GM21528 (cell line): ENCODE measurements around the gene CD74.
A peak's percentile ranks its signal among the peaks of the same experiment; 100 is the strongest.
"Not testable (repeated sequence)": the region's sequence is repeated elsewhere in the genome, so short reads cannot be mapped to it uniquely, and the experiment has no call there.

Source experiments
- ATAC-seq: cut with Tn5 transposase; IDR thresholded peaks from one replicate; pipeline ENCODE4 v1.9.1; 2021; ENCODE audit warnings: mild to moderate bottlenecking, moderate library complexity; ENCODE audit not compliant: unreplicated experiment, low FRiP score

The CD74 gene

GRCh38 chr5:150442699-150443080 lies 30.0 kb upstream of the CD74 start:
- ATAC-seq: no peak

GRCh38 chr5:150441813-150442698 lies 29.3 kb upstream of the CD74 start:
- no peak for ATAC-seq

- no peak for ATAC-seq
Observed at GRCh38 chr5:150440948-150441812, 28.5 kb upstream of the CD74 start.

GRCh38 chr5:150438873-150439546 lies 26.3 kb upstream of the CD74 start:
- no peak for ATAC-seq

- ATAC-seq: peak; percentile 86
Observed at GRCh38 chr5:150436141-150436680, 23.5 kb upstream of the CD74 start.

GRCh38 chr5:150434464-150434863 lies 21.8 kb upstream of the CD74 start:
- ATAC-seq: no peak

GRCh38 chr5:150431574-150431973 lies 18.9 kb upstream of the CD74 start:
- no peak for ATAC-seq

GRCh38 chr5:150431048-150431447 lies 18.3 kb upstream of the CD74 start:
- no peak for ATAC-seq

GRCh38 chr5:150429410-150429873 lies 16.7 kb upstream of the CD74 start:
- peak; percentile 66 for ATAC-seq

- no peak for ATAC-seq
Observed at GRCh38 chr5:150428978-150429377, 16.3 kb upstream of the CD74 start.

GRCh38 chr5:150428106-150428876 lies 15.6 kb upstream of the CD74 start:
- no peak for ATAC-seq

- ATAC-seq: not testable (repeated sequence)
Observed at GRCh38 chr5:150426165-150426564, 13.5 kb upstream of the CD74 start.

GRCh38 chr5:150422758-150423157 lies 10.0 kb upstream of the CD74 start:
- ATAC-seq: no peak

- ATAC-seq: no peak
Observed at GRCh38 chr5:150422075-150422474, 9.4 kb upstream of the CD74 start.

- peak; percentile 50 for ATAC-seq
Observed at GRCh38 chr5:150419630-150420270, 7.0 kb upstream of the CD74 start.

- ATAC-seq: not testable (repeated sequence)
Observed at GRCh38 chr5:150413902-150414790, 1.4 kb upstream of the CD74 start.

GRCh38 chr5:150413176-150413901 lies 629 bp upstream of the CD74 start:
- ATAC-seq: no peak
